Dermis blood vessel endothelial cell (primary cell): ENCODE measurements around the gene PNMT. TPM values are rescaled to one million over a fixed set of nuclear protein-coding genes. Genes with fewer than 3 reads are reported as not detected.

Experiments used
- DNase-seq: peaks from one replicate; pipeline ENCODE4 v3.0.0; 2010
- total RNA-seq: library from RNA; depleted of rRNA; stranded (reverse); fragments of >200 nt; gene quantifications from 2 replicates; pipeline ENCODE4 v1.2.3, GENCODE V29; 2014

PNMT gene
- total RNA-seq, 1 donor from 2014 or later = 1.2 TPM

DNA sequence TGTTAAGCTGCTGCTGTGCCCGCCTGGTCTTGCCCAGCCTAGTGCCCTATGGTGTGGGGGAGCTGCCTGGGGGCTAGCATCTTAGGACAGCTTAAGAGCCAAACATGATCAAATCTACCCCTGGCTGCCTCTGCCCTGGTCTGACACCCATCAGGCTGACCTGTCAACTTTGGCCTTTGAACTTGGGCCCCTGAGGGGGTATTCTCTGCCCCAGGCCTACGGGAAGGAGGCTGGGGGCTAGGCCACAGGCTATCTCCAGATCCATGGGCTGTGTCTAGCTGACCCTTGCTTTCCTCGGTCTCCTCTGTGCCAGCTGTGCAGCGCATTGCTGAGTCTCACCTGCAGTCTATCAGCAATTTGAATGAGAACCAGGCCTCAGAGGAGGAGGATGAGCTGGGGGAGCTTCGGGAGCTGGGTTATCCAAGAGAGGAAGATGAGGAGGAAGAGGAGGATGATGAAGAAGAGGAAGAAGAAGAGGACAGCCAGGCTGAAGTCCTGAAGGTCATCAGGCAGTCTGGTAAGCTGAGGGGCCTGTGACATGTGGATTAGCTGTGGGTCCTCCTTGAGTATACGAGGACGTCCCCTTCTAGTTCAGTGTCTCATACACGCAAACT, 34.6 kb upstream of the PNMT start:
- DNase-seq = no peak

DNA sequence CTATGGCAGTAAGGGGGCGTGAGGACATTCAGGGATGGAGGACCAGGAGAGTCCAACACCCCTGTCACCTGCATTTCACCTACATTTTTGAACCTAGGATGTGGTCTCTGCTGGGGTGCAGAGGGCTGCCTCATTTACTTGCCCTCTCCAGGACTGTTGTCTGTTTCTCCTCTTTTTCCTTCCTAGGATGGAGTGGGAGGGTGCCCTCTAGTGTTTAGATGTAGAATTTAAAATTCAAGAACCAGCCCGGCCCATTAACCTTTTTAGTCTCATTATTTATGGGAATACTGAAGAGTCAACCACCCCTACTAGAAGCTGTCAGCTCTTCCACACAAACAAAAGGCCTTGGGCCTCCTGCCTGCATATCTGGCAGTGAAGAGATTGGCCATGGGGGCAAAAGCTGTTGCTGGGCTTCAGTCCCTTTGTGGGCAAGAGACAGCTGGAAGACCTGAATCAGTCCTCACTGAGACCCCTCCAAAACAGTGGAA, 33.8 kb upstream of the PNMT start:
- peak; percentile 69 for DNase-seq

GRCh38 chr17:39635614-39636176, 32.6 kb upstream of the PNMT start:
- DNase-seq = no peak

- no peak for DNase-seq
These were observed 31.7 kb upstream of the PNMT start for GRCh38 chr17:39636587-39636926.

DNA sequence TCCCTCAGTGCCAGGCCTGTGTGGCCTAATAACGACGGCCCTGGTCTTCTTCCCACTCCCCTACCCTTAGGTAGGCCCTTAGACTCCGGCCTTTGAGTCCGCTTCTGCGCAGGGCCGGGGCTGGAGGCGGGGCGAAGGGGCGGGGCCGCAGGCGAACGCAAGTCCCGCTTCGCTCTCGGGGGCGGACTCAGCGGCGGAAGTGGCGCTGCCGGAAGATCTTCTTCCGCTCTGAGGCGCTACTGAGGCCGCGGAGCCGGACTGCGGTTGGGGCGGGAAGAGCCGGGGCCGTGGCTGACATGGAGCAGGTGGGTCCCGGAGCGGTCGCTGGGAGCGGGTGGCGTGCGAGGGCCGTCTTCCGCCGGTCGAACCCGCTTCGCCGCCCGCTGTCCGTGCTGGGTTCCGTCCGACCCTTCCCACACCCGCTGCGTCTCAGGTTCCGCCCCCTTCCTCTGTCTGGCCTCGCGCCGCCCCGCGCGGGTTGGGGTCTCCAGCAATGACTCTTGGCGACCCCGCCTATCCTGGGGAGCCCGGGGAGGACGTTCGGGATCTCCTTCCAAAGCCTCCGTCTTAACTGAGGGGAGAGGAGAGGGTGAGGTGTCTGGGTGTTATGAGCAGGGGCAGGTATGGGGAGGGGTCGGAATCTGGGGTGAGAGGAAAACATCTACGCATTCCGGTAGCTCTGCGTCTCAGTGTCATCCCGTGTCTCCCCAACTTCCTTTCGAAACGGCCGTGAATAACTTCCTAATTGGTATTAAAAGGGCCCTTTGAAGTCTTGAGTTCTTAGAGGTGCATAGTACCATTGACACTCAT, 31.1 kb upstream of the PNMT start, which contains the start of gene STARD3:
Gene STARD3, plus strand, starts transcription at position 218 of the 810 bp plus-strand sequence. CDS start 16,388 bp downstream, outside the sequence.
- peak; percentile 92 for DNase-seq

DNA sequence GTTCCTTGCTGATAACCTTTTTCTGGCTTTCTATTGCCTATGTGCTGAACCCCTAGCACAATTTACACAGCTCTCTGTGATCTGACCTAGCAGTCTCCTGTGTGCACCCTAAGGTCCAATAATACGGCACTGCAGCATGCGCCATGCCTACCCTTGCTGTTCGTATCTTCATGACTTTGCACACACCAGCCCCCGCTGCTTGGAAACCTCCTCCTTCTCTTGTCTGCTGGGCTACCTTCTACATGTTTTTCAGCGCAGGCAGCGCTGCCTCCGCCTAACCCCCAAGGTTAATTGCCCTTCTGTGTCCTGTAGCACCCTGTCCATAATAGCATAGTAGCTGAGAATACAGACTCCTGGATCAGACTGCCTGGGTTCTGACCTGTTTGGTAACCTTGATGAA, 29.9 kb upstream of the PNMT start:
- no peak for DNase-seq

- no peak for DNase-seq
These were observed 29.2 kb upstream of the PNMT start for GRCh38 chr17:39639043-39639442.

DNA sequence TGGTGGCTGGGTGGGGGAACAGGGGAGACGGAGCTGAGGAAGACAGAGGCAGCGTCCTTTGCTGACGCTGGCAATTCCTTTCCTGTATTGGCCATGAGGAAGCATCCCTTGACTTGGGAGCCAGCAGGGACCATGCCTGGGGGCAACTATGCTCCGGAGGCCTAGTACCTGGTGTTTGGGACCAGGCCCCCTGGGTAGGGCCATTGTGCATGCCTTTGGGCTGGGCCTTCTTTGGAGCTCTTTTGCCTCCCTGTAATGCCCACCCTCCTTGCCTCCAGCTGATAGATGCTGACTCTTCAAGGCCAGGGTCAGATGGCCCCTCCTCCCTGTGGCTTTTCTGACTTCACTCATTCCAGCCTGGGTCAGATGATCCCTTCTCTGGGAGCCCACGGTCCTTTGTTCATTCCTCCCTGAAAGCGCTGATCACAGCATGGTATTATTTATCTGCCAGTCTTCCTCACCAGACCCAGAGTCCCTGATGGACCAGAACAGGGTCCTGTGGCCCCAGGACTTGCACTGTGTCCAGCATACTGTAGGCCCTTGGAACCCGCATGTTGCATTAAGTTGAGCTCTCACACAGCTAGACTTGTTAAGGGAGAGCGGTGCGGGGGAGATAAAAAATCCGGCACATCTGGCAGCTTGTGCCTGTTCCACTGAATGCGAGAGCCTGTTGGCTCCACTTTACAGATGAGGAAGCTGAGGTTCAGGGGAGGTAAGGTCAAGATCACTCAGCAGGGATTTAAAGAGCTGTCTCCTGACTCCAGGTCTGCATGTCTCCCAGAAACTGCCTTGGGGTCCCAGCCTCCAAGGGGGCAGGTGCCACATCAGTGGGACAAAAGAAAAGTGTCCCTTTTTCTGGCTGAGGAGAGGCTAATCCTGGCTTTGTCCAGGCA, 28.4 kb upstream of the PNMT start:
- no peak for DNase-seq

GRCh38 chr17:39640591-39641031, 27.6 kb upstream of the PNMT start:
- no peak for DNase-seq

- DNase-seq = no peak
These were observed 27.2 kb upstream of the PNMT start for GRCh38 chr17:39641097-39641496.

DNA sequence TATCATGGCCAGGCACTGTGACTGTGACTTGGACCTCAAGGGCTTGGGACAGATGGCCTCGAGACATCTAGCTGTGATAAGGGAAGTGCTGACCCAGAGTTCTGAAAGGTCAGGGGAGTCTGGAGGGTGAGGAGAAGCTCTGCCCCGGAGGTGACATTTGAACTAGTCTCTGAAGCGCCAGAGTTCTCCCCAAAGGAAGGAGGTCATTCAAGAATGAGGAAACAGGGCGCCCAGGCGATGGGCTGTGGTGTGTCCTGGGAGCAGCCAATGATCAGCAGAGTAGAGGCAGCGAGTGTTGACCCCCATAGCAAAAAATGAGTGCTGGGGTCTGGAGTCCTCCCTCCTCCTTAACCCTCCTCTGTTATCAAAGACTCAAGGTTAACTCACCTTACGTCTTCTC, 26.4 kb upstream of the PNMT start:
- no peak for DNase-seq

DNA sequence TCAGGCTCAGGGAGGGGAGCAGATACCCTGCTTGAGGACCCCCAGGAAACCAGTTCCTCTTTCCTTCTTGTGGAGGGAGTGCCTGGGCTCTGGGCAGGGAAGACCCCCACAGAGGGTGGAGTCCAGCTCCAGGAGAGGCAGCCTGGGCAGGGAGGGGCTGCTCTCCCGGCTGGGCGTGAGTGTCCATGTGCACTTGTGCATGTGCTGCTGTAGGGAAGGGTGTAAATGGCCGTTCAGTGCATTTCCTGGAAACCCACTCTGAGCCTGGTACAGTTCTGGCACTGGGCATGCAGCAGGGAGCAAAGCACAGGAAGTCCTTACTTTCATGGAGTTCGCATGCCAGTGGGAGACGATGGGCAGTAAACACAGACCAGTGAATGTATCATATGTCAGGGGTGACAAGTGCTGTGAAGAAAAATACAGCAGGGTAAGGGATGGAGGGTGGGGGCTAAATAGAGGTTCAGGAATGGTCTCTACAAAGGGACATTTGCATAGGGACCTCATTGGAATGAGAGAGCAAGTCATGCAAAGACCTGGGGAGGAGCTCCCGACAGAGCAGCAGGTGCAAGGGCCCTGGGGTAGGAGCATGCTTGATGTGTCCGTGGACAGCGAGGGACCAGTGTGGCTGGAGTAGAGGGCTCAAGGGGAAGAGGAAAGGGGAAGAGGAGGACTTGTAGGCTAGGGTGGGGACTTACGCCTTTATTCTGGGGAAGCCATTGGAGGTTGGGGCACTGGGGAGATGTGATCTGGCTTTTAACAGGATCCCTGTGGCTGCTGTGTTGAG, 25.8 kb upstream of the PNMT start:
- no peak for DNase-seq

- peak; percentile 43 for DNase-seq
These were observed 25.0 kb upstream of the PNMT start for GRCh38 chr17:39643271-39643670.

- no peak for DNase-seq
These were observed 21.0 kb upstream of the PNMT start for GRCh38 chr17:39647256-39647655.

- no peak for DNase-seq
These were observed 19.5 kb upstream of the PNMT start for GRCh38 chr17:39648616-39649366.

GRCh38 chr17:39650121-39650579, 18.1 kb upstream of the PNMT start:
- DNase-seq = no peak

GRCh38 chr17:39651923-39652586, 16.2 kb upstream of the PNMT start:
- no peak for DNase-seq

GRCh38 chr17:39652587-39653315, 15.5 kb upstream of the PNMT start:
- no peak for DNase-seq

DNA sequence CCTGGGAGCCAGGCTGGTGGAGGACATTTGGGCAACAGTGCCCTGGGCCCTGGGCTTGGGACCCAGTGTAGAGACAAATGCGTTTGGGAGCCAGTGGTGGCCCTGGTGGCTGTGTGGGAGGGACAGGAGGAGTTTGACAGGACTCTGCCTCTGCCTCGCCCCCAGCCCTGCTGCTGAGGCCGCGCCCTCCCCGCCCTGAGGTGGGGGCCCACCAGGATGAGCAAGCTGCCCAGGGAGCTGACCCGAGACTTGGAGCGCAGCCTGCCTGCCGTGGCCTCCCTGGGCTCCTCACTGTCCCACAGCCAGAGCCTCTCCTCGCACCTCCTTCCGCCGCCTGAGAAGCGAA, 15.0 kb upstream of the PNMT start:
- DNase-seq = no peak
